NCI-H345 (cell line): ENCODE data around the gene PPARGC1A.

ENCODE experiments used
- DNase-seq: peaks from one replicate; lab custom pipeline; 2025; lab: John Stamatoyannopoulos, UW

The PPARGC1A gene, protein sequence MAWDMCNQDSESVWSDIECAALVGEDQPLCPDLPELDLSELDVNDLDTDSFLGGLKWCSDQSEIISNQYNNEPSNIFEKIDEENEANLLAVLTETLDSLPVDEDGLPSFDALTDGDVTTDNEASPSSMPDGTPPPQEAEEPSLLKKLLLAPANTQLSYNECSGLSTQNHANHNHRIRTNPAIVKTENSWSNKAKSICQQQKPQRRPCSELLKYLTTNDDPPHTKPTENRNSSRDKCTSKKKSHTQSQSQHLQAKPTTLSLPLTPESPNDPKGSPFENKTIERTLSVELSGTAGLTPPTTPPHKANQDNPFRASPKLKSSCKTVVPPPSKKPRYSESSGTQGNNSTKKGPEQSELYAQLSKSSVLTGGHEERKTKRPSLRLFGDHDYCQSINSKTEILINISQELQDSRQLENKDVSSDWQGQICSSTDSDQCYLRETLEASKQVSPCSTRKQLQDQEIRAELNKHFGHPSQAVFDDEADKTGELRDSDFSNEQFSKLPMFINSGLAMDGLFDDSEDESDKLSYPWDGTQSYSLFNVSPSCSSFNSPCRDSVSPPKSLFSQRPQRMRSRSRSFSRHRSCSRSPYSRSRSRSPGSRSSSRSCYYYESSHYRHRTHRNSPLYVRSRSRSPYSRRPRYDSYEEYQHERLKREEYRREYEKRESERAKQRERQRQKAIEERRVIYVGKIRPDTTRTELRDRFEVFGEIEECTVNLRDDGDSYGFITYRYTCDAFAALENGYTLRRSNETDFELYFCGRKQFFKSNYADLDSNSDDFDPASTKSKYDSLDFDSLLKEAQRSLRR

GRCh38 chr4:23889814-23890341 is at the start of gene PPARGC1A:
TSS of gene PPARGC1A (minus strand) at chr4:23890047. CDS start at chr4:23889957, 90 bp downstream.
- DNase-seq, result peak; percentile 87

DNA sequence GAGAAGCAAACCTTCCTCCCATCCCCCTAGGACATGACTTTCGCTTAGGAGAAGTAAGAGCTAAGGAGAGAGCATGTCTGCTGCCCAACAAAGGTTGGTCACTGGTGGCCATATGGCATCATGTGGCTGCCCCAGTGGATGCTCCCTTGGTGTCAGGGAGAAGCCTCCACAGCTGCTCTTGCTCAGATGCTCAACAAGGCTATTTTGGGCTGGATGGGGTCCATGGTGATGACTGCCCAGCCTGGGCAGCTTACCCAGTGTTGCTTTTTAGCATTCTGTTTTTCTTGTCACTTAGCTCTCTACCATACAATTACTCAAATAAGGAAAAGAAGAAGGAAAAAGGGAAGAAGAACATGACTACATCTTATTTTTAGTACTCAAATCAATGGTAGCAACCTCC is 48.9 kb upstream of the PPARGC1A start:
- DNase-seq, result no peak

DNA sequence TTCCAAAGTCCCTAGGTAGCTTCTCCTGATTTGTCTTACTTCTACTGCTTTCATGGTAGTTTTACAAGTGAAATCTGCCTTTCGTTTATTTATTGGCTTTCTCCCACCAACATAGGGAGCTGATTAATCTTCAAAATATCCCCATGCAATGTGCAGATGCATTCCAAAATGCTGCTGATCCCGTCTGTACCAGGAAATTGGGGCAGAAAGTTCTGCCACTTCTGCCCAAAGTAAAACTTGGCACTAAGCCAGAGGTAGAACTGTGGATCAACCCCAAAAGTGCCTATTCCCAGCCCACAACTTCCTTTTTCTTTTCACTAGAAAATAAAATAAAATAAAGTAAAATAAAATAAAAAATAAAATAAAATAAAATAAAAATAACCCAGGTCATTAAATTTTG is 47.3 kb upstream of the PPARGC1A start:
- DNase-seq, result no peak

DNA sequence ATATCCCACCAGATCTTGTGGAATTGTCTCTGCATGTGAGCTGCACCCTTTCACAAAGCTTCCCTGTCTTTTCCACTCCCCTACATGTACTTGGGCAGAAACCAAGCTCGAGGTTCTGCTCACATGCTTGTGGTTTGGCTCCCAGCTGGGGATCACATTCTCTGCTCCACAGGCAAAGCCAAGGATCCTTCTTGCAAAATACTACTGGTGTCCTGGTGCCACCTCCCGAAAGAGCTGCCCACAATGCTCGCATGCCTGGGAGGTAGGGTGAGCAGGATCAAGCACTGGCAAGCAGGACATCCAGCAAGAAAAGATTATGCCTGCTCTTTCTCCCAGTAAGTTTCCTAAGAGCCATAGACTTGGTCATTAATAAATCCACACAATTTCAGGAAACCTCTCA is 45.1 kb upstream of the PPARGC1A start:
- no peak for DNase-seq

DNA sequence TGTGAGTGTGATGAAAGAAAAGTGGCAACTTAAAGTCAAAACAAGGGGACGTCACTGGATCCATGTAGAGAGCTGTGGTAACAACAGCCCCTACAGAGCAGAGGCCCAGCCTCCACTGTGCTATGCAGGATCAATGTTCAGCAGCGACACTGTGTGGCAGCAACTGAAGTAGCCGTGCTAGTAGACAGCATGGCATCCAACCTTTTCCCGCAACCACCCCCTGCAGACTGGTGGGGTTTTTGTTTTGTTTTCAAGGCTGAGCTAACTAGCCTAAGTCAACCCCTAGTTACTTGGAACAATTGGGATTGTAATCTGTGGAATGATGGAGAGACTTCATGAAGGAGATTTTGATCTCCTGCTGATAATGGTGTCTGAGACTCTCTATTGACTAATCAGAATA is 44.4 kb upstream of the PPARGC1A start:
- no peak for DNase-seq

DNA sequence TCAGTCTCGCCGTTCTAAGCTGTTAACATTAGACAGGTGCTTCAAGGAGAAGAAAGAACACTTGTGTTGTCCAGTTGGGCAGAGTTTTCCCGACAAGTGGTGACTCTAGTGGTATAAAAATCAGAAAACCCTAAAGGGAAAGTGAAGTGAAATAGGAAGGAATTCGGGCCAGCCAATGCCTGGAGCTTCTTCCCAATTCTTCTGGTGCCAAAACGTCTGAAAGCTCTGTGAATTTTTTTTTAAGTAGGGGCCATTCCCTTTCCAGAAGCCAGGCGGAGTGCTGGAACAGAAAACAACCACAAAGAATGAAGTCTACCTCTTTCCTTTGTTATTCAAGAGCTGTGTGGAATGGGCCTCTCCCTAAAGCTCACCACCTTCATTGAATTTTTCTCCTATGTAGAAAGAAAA is 43.1 kb upstream of the PPARGC1A start:
- no peak for DNase-seq

DNA sequence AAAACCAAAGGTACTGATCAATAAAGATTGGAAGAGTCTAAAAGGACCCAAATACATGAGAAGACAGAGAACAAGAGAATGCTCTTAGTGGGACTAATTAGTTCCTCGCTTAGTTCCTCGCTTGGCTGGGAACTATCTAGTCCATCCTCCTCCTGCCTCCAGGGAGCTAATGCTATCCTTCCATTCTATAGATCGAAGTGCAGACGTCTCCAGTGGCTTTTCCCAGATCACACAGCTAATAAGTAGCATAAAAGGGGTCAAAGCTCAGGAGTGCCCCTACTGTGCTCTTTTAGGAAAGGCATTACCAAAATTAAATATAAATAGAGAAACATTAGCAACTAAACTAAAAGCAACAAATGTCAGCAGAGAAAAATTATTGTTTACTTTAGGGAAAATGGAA is 42.3 kb upstream of the PPARGC1A start:
- no peak for DNase-seq

- no peak for DNase-seq
Measured at GRCh38 chr4:23931489-23931830, 41.6 kb upstream of the PPARGC1A start.

DNA sequence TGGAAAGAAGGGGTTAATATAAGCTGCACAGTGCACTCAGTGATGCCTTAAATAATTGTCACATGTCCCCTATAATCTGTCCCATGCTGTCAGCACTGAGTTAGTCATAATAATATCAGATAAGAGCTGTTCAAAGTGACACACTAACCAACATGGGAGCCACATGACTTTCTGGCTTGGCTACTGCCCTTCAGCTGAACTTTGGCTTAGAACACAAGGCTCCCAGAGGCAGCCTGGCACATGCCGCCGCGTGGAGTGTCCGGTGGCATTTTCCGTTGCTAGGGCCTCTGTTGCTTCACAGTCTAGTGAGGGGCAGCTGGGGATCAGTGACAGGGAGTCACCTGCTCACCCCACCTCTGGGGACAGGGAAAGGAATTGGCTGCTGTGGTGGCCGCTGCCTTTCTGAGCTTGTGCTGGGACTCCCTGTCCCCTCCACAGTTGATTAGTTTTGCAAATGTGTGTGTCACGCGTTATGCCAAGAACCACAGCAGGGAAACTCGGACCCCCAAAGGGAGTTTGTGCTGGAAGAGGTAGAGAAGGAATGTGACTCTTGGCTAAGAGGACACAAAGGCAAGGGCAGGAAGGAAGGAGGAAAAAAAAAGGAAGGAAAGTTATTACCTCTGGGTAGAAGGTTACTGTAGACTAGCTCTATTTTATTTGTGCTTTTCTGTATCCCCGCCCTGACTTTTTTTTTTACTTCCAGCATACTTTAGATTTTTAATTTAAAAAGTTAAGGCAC is 41.1 kb upstream of the PPARGC1A start:
- DNase-seq, result no peak

GRCh38 chr4:23929248-23929647 is 39.4 kb upstream of the PPARGC1A start:
- DNase-seq, result no peak

DNA sequence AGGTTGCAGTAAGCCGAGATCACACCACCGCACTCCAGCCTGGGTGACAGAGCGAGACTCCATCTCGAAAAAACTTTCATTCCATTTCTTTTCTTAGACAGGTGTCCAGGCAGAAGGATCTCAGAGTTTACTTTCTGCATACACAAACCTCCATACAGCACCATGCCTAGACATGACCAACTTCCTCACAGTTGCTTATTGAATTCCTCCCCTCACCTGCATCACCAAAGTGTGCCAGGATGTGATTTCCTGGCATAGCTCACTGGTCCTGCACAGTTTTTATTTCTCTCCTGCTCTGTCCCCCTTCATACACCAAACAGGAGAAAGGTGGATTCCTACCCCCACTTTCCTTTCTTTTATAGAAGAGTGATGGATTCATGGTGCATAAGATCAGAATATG is 34.7 kb upstream of the PPARGC1A start:
- DNase-seq, result no peak

DNA sequence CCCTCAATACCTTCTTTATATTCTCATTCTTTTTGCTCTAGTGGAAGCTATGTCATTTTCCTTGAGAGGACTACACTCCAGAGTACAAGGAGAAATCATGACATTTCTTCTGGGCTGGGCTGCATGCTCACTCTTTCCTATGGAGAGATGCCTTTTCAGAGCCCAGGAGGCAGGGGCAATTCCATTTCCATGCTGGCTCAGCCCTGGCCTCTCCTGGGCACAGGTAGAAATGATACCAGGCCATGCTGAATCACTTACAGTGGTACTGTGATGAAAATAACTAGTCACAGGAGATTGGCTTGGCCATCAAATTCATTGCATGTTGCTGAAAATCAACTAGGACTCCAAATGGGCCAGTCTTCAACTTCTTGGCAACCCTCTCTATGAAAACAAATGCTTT is 34.0 kb upstream of the PPARGC1A start:
- no peak for DNase-seq

- DNase-seq, result no peak
Measured at GRCh38 chr4:23923141-23923540, 33.3 kb upstream of the PPARGC1A start.

GRCh38 chr4:23922541-23923111 is 32.8 kb upstream of the PPARGC1A start:
- no peak for DNase-seq

DNA sequence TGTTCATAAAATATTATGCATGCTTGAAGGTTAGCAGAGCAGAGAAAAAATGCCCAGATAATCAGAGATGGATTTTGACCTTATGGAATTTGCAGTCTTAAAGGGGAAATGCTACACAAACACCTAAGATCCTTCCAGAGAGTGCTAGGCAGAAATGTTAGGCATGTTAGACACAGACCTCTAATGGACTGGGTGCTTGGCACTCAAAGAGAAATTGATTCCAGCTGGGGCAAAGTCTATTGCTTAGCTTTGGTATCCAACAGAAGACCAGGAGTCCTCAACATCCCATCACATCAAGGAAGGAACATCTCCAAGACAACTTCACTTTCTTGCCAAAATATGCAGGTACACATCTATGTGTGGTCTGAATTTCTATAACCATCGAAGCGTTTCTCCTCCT is 32.2 kb upstream of the PPARGC1A start:
- DNase-seq, result no peak

GRCh38 chr4:23921447-23921845 is 31.6 kb upstream of the PPARGC1A start:
- no peak for DNase-seq

GRCh38 chr4:23920716-23921446 is 31.0 kb upstream of the PPARGC1A start:
- DNase-seq, result no peak

- no peak for DNase-seq
Measured at GRCh38 chr4:23920296-23920695, 30.4 kb upstream of the PPARGC1A start.

DNA sequence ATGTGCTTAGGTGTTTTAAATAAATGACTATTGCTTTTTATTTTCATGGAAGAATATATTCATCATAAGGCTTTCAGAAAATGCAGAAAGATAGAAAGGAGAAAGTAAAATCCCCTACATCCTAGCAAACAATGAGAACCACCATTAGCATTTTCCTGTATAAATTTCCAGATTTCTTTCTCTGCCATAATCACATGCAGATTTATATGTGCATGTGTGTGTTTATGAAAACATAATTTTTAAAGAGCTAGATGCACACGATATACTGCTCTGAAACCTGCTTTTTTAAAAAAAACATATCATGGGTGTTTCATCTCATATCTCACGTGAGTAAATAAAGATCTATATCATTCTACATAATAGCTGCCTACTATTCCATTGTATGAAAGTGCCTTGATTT is 26.4 kb upstream of the PPARGC1A start:
- DNase-seq, result no peak

DNA sequence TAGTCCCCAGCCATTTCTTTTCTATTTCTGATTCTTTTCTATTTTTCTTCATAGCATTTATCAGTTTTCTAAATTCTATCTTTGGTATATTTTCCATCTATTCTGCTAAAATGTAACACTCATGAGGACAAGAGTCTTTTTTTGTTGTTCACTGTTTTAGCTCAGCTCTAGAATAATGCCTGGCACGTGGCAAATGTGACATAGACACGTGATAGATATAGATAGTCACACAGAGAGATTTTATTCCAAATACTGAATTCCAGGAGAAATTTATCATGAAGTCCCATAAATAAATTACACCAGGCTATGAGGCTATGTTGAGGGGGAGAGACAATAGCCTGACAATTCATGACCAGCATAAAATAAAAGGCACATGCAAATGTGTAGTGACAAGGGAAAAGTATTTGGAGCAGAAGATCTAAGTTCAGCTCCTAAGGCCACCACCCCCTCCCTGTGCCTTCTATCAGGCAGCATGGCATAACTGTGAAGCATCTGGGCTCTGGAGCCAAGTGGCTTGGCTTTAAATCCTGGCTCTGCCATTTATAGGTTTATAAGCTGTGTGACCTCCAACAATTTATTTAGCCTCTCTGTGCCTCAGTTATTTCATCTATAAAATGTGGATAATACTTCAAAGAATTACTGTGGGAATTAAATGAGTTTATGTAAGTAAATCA is 25.7 kb upstream of the PPARGC1A start:
- DNase-seq, result no peak
